Upper lobe of left lung (tissue), 4 donors: ENCODE data around the gene PCDH1.

ENCODE experiments used
- POLR2A ChIP-seq, 4 donors: fragments of 450-650 bp; IDR thresholded peaks; one replicate each; pipeline ENCODE4 v1.5.1; 2016 to 2017; ENCODE audit warnings: antibody characterized with exemption in 4 of 4, mild to moderate bottlenecking in 2 of 4
- POLR2AphosphoS5 ChIP-seq, 2 donors: sonication (generic); formaldehyde crosslinking; IDR thresholded peaks; one replicate each; pipeline ENCODE4 v1.5.1; 2017; ENCODE audit warnings: antibody characterized with exemption in 2 of 2
- TF ChIP-seq, protein P1 (sequence below), 6 experiments: fragments of 450-650 bp in 4 of 6; fragments of 200-600 bp in 2 of 6; sonication (generic) in 2 of 6; IDR thresholded peaks; one replicate each; pipeline ENCODE4 v1.5.1; 2016 to 2019; ENCODE audit warnings: antibody characterized with exemption in 6 of 6

DNA sequence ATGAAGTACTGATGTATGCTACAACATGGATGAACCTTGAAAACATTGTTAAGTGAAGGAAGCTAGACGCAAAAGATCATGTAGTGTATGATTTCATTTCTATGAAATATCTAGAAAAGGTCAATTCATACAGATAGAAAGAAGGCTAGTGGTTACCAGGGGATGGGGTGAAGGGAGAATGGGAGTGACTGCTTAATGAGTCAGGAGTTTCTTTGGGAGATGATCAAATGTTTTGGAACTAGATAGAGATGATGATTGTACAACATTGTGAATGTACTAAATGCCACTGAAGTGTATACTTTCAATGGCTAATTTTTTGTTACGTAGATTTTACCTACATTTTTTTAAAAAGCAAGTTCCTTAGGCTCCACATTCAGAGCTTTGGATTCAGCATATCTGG, 30.6 kb upstream of the PCDH1 start:
- no peak for TF ChIP-seq POLR2AphosphoS5 (IDR thresholded peaks at IDR 0.05)
- TF ChIP-seq, protein P1, sequence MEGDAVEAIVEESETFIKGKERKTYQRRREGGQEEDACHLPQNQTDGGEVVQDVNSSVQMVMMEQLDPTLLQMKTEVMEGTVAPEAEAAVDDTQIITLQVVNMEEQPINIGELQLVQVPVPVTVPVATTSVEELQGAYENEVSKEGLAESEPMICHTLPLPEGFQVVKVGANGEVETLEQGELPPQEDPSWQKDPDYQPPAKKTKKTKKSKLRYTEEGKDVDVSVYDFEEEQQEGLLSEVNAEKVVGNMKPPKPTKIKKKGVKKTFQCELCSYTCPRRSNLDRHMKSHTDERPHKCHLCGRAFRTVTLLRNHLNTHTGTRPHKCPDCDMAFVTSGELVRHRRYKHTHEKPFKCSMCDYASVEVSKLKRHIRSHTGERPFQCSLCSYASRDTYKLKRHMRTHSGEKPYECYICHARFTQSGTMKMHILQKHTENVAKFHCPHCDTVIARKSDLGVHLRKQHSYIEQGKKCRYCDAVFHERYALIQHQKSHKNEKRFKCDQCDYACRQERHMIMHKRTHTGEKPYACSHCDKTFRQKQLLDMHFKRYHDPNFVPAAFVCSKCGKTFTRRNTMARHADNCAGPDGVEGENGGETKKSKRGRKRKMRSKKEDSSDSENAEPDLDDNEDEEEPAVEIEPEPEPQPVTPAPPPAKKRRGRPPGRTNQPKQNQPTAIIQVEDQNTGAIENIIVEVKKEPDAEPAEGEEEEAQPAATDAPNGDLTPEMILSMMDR (IDR thresholded peaks at IDR 0.05), result no peak
- no peak for TF ChIP-seq POLR2A (IDR thresholded peaks at IDR 0.05)
